GM15510 (cell line): Measurements from ENCODE around the gene NDNF.

Source experiments
- POLR2A ChIP-seq: IDR thresholded peaks from 3 replicates; pipeline ENCODE4 v1.6.1; 2011; ENCODE audit warnings: borderline replicate concordance; ENCODE audit not compliant: insufficient read length; ENCODE audit errors: extremely low read depth

Gene NDNF

DNA sequence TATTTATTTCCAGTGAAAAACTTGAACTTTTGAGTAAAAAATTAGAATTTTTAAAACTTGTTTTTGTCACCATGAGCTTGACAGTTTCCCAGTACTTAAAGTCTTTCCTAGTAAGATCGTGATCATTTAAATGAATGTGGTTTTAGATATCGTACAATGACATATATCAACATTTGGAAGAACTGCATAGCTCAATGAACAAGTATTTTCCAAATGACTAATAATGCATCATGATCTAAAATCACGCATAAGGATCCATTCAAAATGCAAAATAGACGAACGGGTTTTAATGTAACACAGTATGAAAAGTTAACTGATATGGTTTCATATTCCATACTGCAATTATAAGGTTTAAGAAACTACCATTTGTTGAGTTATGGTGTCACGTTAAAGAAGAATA is 4.1 kb upstream of the NDNF start:
- TF ChIP-seq POLR2A, result no peak

- no peak for TF ChIP-seq POLR2A
Observed at GRCh38 chr4:121073672-121074381, 1.5 kb upstream of the NDNF start.

- no peak for TF ChIP-seq POLR2A
Observed at GRCh38 chr4:121073004-121073435, 685 bp upstream of the NDNF start.

DNA sequence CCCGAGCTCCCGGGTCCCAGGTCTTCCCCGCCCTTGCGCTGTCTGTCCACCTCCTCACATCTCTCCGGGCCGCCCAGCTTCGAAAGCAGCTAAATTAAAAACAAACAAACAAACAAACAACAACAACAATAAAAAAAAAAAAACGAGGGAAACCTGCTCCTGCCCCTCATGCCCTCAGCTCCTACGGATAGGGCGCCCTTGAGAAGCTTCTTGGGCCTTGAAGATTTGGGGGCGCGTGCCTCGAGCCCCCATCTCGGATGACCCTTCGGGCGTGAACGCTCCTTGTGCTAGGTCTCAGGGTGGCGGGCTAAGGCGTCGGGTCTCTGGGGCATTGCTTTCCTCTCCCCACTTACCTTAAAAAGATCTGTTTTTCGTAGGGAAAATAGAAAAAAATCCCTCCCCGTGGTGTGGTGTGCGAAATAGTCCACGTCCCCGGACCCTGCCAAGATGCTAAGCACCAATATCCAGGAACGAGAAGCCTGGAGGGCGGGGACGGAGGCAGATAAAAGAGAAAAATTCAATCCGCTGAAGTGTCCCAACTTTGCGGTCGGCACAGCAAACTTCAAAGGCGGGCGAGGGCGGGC is 603 bp downstream of the NDNF start:
- no peak for TF ChIP-seq POLR2A

- TF ChIP-seq POLR2A, result no peak
Observed at GRCh38 chr4:121070696-121071639, 1.4 kb downstream of the NDNF start.

DNA sequence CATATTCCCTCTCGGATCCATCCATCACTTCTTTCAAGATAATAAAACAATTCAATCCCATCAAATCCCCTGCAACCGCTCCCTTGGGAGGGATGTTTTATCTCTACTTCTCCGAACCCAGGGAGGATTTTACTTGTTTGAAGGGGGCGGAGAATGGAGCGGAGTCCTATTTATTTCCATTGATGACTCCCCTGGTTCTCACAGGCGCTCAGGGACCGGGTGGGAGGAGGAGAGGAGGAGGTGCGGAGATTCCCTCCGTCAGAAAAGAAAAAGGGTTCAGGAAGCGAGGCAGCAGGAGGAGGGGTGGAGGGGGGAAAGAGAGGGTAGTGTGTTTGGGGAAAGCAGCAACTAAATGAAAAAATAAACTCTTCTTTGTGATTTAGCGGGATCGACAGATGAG is 2.1 kb downstream of the NDNF start:
- no peak for TF ChIP-seq POLR2A

DNA sequence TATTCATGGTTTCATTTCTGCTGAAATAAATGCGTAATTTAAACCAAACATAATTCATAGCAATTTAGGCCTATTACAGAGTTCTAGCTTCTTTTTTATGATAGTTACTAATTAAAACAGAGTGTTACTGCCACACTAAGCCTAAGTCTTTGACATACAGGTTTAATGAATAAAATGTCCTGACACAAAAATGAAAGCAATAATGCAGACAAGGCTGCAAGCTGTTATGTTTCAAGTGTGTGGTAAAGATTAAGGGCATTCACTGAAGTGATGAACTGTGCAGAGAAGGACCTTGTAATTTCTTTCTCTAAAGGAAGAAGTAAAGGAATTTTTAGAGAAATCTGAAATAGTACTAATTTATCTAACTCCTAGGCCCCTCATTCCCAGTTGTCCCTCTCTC is 2.9 kb downstream of the NDNF start:
- no peak for TF ChIP-seq POLR2A

DNA sequence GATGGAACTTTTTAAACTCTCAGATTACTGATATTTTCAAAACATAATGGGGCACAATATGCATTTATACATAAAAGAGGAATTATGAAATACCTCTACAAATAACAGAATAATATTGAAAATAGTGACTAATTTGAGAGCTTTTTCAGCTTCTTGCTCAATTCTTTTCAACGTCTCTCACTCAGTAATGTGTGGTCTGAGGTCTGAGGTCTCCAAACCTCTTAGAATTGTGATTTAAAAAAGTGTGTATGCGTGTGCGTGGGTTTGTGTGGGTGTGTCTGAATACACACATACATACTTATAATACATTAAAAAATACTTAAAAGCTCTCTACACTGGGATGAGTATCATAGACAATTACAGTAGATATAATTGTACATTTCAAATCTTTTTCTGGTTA is 7.9 kb downstream of the NDNF start:
- TF ChIP-seq POLR2A, result no peak

DNA sequence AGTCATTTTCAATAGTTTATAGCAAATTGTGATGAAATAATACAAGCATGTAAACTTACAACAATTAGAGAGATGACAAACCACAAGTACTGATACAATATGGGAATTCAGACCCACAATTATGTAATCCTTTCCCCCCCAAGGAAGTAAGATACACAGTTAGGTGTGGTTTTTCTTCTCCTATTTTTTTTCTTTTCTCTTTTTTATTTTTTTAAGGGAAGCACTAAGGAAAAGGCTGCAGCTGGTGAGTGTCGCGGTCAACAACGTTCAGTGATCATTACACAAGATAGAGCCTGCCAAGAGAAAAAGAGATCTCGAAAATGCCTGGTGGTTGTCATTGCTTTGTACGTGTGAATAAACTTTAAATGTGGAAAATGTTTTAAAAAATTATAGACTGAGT is 9.8 kb downstream of the NDNF start:
- no peak for TF ChIP-seq POLR2A

- TF ChIP-seq POLR2A, result no peak
Observed at GRCh38 chr4:121061861-121062260, 10.5 kb downstream of the NDNF start.

GRCh38 chr4:121061215-121061614 is 11.1 kb downstream of the NDNF start:
- TF ChIP-seq POLR2A, result no peak

GRCh38 chr4:121057466-121057922 is 14.8 kb downstream of the NDNF start:
- TF ChIP-seq POLR2A, result no peak

DNA sequence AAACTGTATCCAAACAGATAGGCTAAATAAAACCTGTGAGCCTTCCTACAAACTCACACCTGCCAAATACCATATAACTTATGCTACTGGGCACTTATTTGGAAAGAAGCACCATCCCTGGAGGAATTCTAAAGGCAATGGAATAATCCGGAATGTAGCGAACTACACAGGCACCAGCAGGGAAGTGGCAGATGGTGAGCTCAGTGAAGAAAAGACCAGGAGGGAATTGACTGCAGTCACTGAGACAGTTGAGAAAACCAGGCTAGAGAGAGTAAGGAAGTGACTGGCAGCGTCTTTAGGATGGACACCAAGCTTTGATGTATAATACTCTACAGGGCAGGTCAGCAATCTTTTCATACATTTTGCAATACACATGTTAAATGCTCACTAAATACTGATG is 16.3 kb downstream of the NDNF start:
- TF ChIP-seq POLR2A, result no peak

DNA sequence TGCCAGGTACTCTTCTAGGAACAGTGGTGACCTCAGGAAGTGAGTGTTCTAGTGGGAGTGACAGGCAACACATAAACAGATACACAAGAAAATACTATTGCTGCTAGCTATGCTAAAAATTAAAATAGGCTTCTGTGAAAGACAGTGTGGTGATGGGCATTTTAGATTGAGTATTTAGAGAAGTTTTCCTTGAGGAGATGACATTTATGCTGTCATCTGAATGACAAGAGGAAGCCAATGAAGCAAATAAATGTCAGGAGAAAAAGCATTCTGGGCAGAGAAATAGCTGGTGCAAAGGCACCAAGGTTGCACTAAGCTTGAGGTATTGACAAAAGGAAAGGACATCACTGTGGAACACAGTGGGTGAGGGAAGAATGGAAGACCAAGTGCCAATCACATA is 18.0 kb downstream of the NDNF start:
- TF ChIP-seq POLR2A, result no peak

DNA sequence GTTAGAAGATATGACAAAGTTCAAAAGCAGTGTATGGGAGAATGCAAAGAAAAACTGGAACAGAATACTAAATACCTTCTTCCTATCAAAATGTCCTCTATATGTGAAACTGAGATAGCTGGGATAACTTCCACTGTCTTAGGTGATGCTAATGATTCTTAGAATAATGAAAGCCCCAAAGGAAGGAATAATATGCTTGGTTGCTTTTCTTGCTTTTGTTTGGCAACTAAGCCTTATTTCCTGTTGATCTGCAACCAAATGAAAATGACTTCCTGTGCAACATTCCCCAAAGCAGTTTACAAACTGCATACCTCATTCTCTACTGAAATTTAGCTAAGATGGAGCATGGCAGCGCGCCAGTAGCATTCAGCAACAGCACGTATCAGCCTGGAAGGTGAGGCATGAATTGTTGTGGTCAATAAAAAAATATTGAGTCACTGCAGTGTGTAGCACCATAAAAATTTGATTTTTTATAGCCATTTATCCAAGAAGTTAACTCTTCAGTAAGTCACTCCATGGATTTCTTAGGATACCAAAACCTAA is 18.7 kb downstream of the NDNF start:
- TF ChIP-seq POLR2A, result no peak

DNA sequence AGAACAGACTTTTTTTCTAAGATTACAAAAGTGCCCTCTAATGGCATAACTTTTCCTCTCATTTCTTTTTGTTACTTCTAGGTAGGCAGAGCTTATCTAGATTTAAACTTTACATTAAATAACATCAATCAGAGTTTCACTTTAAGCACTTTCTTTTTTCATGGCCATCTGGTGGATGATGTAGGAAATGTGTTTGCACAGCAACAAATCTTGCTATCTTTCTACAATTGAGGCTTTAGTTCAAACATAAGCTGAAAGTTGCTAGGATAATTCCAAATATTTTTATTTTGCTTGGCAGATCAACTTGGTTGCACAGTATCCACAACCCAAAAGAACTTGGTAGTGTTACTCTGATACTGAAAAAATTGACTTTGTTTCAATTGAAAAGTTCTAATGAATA is 22.0 kb downstream of the NDNF start:
- no peak for TF ChIP-seq POLR2A

- TF ChIP-seq POLR2A, result no peak
Observed at GRCh38 chr4:121049072-121049599, 23.2 kb downstream of the NDNF start.
